Endometrial microvascular endothelial cells (primary cell): ENCODE measurements around the gene MAPK13. TPM values are rescaled to one million over a fixed set of nuclear protein-coding genes. Genes with fewer than 3 reads are reported as not detected.
"Not testable (repeated sequence)": the region's sequence is repeated elsewhere in the genome, so short reads cannot be mapped to it uniquely, and the experiment has no call there.

Source experiments
- in situ Hi-C: cut with HindIII; loops from 2 replicates; pipeline ENCODE4 v1.10.0; 2017; ENCODE audit warnings: low sequenced_read_pairs, low pct_unique_long_range_greater_than_20kb; ENCODE audit errors: inconsistent ontology term
- total RNA-seq: library from RNA; depleted of rRNA; stranded (reverse); fragments of >200 nt; gene quantifications from one replicate; pipeline ENCODE4 v1.2.3, GENCODE V29; 2015; ENCODE audit errors: inconsistent ontology term

The MAPK13 gene
- total RNA-seq, 1 donor from 2014 or later, result 9.3 TPM

- in situ Hi-C loops, result no loop called here
Observed at GRCh38 chr6:36113049-36113448, 17.3 kb upstream of the MAPK13 start.

- in situ Hi-C loops, result no loop called here
Observed at GRCh38 chr6:36113703-36114102, 16.6 kb upstream of the MAPK13 start.

GRCh38 chr6:36114798-36115408 is 15.4 kb upstream of the MAPK13 start:
- in situ Hi-C loops, result no loop called here

- in situ Hi-C loops, result no loop called here
Observed at GRCh38 chr6:36115412-36115811, 14.9 kb upstream of the MAPK13 start.

GRCh38 chr6:36116066-36116864 is 14.0 kb upstream of the MAPK13 start:
- in situ Hi-C loops, result no loop called here

GRCh38 chr6:36116943-36117342 is 13.4 kb upstream of the MAPK13 start:
- in situ Hi-C loops, result no loop called here

- in situ Hi-C loops, result no loop called here
Observed at GRCh38 chr6:36117658-36118549, 12.4 kb upstream of the MAPK13 start.

- in situ Hi-C loops, result no loop called here
Observed at GRCh38 chr6:36118550-36119107, 11.7 kb upstream of the MAPK13 start.

GRCh38 chr6:36119209-36119608 is 11.1 kb upstream of the MAPK13 start:
- in situ Hi-C loops, result no loop called here

GRCh38 chr6:36120018-36120417 is 10.3 kb upstream of the MAPK13 start:
- in situ Hi-C loops, result no loop called here

GRCh38 chr6:36120539-36120938 is 9.8 kb upstream of the MAPK13 start:
- in situ Hi-C loops, result no loop called here

GRCh38 chr6:36120979-36121786 is 9.1 kb upstream of the MAPK13 start:
- in situ Hi-C loops, result no loop called here

- in situ Hi-C loops, result no loop called here
Observed at GRCh38 chr6:36121787-36122494, 8.4 kb upstream of the MAPK13 start.

GRCh38 chr6:36122495-36123269 is 7.6 kb upstream of the MAPK13 start:
- in situ Hi-C loops, result no loop called here

GRCh38 chr6:36123270-36124139 is 6.8 kb upstream of the MAPK13 start:
- in situ Hi-C loops, result no loop called here

- in situ Hi-C loops, result not testable (repeated sequence)
Observed at GRCh38 chr6:36124346-36124745, 6.0 kb upstream of the MAPK13 start.
